ENCODE measurements around the gene TACC2. TPM values are rescaled to one million over a fixed set of nuclear protein-coding genes. Genes with fewer than 3 reads are reported as not detected.

The TACC2 gene
- total and polyA plus RNA-seq, 7 donors = 44.0 to 439 (median 313) TPM

DNA sequence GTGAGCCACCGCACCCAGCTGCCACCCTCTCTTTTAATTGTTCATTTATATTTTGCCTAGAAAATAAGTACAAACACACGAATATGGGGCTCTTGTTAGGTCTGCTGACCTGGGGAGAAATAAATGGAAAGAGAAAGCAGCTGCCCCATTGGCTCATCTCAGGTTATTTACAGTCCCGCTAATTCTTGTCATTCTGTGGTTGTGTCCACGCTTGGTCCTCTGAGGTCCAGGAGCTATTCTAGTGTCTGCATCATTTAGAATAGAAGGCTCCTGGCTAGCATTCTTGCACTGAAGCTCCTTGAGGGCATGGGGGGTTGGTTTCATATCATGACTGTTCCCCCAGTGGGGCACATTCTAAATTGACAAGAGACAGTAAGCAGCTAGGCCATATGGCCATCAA lies 128.5 kb downstream of the TACC2 start:
- Histone ChIP-seq H3K27ac (peak overlapping the region; percentile 97), H3K36me3 (ENCODE audit: insufficient read depth in 1 of 2, low read depth in 1 of 2) (peaks cover 0 to 20% of the 10 kb centered on the region in 2 donors), H3K9me3 (no peaks in the 10 kb centered on the region), H3K27me3 (ENCODE audit: insufficient read depth in 3 of 3, low read length in 2 of 3) (no peaks in the 10 kb centered on the region), H3K4me1 (peaks cover 57% of the 10 kb centered on the region), H3K4me3 (peak overlapping the region; percentile 22)
- DNase-seq (no peak), ATAC-seq (peak; percentile 19 to 50 (median 42))
- intact Hi-C loops (cut with DNase I) = loop anchor here in 1 of 2 donors (10.0 kb wide), 1 partner anchor 143 kb away; the partner anchor contains the start of gene NSMCE4A
- TF ChIP-seq, protein P1, sequence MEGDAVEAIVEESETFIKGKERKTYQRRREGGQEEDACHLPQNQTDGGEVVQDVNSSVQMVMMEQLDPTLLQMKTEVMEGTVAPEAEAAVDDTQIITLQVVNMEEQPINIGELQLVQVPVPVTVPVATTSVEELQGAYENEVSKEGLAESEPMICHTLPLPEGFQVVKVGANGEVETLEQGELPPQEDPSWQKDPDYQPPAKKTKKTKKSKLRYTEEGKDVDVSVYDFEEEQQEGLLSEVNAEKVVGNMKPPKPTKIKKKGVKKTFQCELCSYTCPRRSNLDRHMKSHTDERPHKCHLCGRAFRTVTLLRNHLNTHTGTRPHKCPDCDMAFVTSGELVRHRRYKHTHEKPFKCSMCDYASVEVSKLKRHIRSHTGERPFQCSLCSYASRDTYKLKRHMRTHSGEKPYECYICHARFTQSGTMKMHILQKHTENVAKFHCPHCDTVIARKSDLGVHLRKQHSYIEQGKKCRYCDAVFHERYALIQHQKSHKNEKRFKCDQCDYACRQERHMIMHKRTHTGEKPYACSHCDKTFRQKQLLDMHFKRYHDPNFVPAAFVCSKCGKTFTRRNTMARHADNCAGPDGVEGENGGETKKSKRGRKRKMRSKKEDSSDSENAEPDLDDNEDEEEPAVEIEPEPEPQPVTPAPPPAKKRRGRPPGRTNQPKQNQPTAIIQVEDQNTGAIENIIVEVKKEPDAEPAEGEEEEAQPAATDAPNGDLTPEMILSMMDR (IDR thresholded peaks at IDR 0.05) = no peak
- WGBS, 3 donors = 49 to 65% (median 53%) methylated on average over 4 of the region's 4 CpGs

DNA sequence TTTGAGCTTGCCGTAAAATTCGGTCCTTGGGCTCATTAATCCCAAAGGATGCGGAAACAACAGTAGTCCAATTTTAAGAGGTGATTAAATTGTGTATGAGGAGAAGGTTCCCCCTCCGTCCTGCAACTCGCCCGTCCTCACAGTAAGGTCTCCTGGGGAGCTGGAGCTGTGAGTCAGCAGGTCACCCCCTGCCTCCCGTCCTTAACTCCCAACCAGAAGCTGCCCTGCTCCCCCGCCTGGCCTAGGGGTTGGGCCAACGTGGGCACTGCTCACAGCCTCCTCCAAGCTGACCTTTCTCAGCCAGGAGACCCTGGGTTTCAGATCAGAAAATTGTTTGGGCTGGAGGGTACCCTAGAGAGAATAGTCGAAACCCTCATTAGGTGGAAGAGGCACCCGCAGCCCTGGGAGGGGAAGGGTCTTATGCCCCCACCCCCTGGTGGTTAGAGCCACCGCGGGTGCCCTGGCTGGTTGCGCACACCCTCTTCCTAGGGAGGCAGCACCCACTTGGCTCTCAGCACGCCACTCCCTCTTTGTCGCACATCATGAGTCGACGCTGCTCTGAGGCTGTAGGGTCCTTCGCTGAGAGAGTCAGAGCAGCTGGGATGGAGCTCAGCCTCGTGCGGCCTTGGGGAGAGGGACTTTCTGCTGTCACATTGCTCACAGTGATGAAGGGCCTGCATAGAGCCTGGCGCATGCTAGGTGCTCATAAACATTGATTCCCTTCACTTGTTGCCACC lies 131.2 kb downstream of the TACC2 start:
- Histone ChIP-seq H3K4me1 (peaks cover 39% of the 10 kb centered on the region), H3K36me3 (ENCODE audit: insufficient read depth in 1 of 2, low read depth in 1 of 2) (peaks cover 0 to 20% of the 10 kb centered on the region in 2 donors), H3K9me3 (no peaks in the 10 kb centered on the region), H3K27ac (peak overlapping the region; percentile 97), H3K27me3 (ENCODE audit: insufficient read depth in 3 of 3, low read length in 2 of 3) (no peaks in the 10 kb centered on the region), H3K4me3 (no peak overlapping the region)
- 82 to 85% (median 84%) methylated on average over 22 of the region's 22 CpGs for WGBS, 3 donors
- intact Hi-C loops (cut with DNase I) = no loop called here
- ATAC-seq (no peak), DNase-seq (no peak)
- TF ChIP-seq, protein P1 (IDR thresholded peaks at IDR 0.05) = no peak

DNA sequence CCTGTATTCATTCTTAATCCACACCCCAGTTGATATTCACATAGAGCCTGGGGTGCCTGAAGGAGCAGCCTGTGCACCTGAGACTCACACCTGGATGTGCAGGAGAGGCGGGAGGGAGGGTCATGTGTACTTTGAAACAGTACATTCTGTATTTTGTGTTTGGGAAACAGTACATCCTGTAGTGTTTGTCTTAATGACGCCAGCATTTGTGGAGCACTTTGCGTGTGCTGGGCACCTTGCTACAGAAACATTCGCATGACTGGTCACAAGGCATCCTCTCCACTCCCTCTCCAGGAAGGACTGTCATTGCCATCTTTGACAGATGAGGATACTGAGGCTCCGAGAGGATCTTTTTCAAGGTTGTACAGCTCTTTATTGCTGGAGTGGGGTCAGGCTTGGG lies 132.1 kb downstream of the TACC2 start:
- Histone ChIP-seq H3K9me3 (no peaks in the 10 kb centered on the region), H3K27ac (peak overlapping the region; percentile 32), H3K4me3 (no peak overlapping the region), H3K4me1 (peaks cover 31% of the 10 kb centered on the region), H3K36me3 (ENCODE audit: insufficient read depth in 1 of 2, low read depth in 1 of 2) (peaks cover 0 to 20% of the 10 kb centered on the region in 2 donors), H3K27me3 (ENCODE audit: insufficient read depth in 3 of 3, low read length in 2 of 3) (no peaks in the 10 kb centered on the region)
- WGBS, 3 donors = 90 to 99% (median 94%) methylated on average over 5 of the region's 5 CpGs
- intact Hi-C loops (cut with DNase I) = no loop called here
- DNase-seq (no peak), ATAC-seq (no peak)
- TF ChIP-seq, protein P1 (IDR thresholded peaks at IDR 0.05) = no peak

DNA sequence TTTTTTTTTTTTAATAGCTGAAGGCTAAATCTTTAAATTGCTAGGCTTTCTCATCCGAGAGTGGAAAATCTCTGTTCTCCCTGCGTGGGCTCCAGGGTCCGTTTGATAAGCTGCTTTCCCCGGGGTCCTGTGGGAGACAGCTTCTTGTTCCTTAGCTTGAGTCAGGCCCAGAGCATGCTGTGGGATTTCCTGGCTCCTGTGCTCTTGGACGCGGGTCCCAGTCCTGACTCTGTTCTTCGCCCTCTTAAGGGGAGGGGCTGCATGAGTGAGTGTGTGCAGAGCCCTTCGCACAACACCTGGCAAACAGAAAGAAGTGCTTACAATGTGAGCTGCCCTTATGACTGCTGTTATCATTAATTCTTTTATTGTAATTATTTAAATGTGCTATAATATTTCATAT lies 133.5 kb downstream of the TACC2 start:
- Histone ChIP-seq H3K4me3 (no peak overlapping the region), H3K9me3 (no peaks in the 10 kb centered on the region), H3K27ac (peak overlapping the region; percentile 23), H3K36me3 (ENCODE audit: insufficient read depth in 1 of 2, low read depth in 1 of 2) (peaks cover 0 to 20% of the 10 kb centered on the region in 2 donors), H3K27me3 (ENCODE audit: insufficient read depth in 3 of 3, low read length in 2 of 3) (no peaks in the 10 kb centered on the region), H3K4me1 (peaks cover 28% of the 10 kb centered on the region)
- ATAC-seq (no peak), DNase-seq (no peak)
- intact Hi-C loops (cut with DNase I) = no loop called here
- 70 to 78% (median 75%) methylated on average over 8 of the region's 8 CpGs for WGBS, 3 donors
- TF ChIP-seq, protein P1 (IDR thresholded peaks at IDR 0.05) = no peak

All from psoas muscle (tissue), 8 donors.